HL-60/S4 (cell line): ENCODE measurements around the gene TRAPPC10.

Source experiments
- in situ Hi-C: fragments of 300-500 bp; cut with MboI; formaldehyde crosslinking; loops from 2 replicates; pipeline ENCODE4 v1.14.3; 2022; ENCODE audit warnings: low sequenced_read_pairs

Gene TRAPPC10

GRCh38 chr21:44029460-44030087, 17.5 kb downstream of the TRAPPC10 start:
- in situ Hi-C loops = no loop called here

DNA sequence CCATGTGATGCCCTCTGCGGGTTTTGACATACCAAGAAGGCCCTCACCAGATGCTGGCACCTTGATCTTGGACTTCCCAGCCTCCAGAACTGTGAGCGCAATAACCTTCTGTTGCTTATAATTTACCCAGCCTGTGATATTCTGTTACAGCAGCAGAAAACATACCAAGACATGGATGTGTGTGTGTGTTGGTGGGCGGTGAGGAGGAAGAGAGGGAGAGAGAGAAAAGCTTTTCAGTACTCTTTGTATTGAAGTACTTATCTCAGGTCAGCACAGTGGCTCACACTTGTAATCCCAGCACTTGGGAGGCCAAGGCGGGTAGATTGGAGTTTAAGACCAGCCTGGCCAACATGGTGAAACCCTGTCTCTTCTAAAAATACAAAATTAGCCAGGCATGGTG, 23.1 kb downstream of the TRAPPC10 start:
- in situ Hi-C loops = no loop called here

DNA sequence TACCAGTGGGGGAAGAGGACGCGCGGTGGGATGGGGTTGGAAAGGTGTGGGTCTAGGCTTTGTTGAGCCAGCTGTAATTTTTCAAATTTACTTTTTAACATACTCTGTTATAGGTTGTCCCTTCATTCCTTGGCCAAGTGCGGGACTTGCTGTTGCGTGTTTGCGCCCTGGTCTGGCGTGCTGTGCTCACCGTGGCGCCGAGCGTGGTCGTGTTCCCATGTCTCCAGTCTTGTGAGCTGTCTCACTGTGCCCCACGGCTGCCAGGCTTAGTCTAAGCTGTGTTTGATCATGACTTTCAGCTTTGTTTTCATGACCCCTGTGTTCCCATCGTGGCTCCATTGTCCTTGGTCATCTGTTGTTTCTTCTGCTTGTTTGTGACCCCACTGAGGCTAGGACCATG, 26.0 kb downstream of the TRAPPC10 start:
- in situ Hi-C loops = no loop called here

DNA sequence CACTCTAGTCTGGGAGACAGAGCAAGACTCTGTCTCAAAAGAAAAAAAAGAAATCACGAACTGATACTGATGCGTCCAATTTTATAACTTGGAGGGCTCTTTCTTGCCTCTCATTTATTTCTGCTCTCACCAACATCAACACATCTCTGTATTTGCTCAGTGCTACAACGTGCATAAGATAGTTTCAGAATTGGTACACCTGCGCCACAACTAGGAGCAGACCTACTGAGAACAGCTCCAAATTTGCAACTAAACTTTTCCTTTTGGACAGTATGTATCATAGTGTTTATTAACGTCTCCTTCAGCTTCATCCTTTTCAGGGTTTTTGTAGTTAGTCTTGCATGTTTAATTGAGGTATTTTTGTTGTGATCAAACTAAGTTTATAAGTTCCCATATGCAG, 27.7 kb downstream of the TRAPPC10 start:
- in situ Hi-C loops = no loop called here

GRCh38 chr21:44043613-44044012, 31.5 kb downstream of the TRAPPC10 start:
- in situ Hi-C loops = no loop called here

DNA sequence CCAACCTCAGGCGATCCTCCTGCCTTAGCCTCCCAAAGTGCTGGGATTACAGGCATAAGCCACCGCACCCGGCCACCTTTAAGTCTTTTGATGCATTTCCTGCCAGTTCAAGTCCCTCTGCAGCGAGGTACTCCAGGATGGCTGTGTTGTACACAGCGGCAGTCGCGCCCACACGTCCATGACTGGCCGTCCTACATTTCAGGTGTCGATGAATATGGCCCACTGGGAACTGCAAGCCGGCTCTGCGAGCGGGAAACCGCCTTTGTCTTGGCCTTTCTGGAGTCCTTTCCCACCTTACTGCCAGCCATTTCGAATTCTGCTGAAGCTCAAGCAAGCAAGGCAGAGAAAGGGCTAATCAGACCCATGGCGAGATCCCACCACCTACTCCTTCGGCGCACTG, 34.6 kb downstream of the TRAPPC10 start:
- in situ Hi-C loops = no loop called here

DNA sequence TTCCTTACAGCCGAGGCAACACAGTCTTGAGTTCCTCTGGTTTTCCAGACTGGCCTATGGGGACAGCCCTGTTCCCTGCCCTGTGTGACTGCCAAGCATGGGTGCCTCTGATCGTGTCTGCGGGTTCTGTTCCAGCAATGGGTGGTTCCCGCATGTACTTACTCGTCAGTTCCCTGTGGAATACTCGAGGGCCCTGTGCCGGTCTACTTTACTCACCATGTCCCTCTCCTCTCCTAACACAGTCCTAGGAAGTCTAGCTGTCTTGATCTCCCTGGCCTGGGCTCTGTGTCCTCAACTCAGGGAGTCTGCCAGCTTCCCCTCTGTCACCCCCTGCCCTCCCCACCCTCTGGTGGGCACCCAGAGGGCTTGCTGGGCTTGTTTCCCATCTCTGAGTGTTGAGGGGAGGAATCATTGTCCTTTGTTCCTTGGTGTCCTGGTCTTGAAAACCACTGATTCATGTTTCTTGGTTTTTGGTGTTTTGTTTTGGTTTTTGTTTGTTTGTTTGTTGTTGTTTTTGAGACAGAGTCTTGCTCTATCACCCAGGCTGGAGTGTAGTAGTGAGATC, 36.0 kb downstream of the TRAPPC10 start:
- in situ Hi-C loops = no loop called here

GRCh38 chr21:44049182-44049581, 37.1 kb downstream of the TRAPPC10 start:
- in situ Hi-C loops = no loop called here

DNA sequence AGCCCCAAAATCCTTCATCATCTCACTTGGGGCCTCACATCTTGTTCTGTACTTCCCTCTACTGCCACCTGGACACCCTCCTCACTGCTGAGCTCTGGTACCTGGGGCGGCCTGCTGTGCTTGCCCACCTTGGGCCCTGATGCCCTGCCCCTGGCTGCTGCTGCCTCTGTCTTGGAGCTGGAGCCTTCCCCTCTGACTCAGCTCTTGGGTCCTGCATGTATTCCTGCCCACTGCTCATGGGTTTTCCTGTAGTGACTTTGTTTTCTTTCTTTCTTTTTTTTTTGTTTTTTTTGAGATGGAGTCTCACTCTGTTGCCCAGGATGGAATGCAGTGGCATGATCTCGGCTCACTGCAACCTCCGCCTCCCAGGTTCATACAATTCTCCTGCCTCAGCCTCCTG, 37.5 kb downstream of the TRAPPC10 start:
- in situ Hi-C loops = no loop called here

DNA sequence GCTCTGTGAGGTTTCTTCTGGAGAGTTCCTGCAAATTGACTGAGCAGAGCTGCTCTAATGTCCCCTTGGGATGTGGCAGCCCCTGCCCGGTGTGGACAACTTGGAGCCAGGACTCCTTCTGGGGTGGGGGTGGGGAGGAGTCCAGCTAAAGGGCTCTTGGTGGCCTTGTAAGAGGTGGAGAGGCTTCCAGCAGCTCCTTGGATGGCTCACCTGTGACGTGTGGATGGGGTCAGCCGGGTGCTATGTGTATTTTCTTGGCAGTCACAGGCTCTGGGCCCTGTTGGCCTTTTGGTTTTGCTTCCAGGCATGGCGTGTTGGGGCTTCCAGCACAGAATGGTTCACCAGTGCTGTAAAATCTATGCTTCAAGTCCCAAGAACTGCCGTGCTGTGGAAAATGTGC, 38.2 kb downstream of the TRAPPC10 start:
- in situ Hi-C loops = no loop called here

DNA sequence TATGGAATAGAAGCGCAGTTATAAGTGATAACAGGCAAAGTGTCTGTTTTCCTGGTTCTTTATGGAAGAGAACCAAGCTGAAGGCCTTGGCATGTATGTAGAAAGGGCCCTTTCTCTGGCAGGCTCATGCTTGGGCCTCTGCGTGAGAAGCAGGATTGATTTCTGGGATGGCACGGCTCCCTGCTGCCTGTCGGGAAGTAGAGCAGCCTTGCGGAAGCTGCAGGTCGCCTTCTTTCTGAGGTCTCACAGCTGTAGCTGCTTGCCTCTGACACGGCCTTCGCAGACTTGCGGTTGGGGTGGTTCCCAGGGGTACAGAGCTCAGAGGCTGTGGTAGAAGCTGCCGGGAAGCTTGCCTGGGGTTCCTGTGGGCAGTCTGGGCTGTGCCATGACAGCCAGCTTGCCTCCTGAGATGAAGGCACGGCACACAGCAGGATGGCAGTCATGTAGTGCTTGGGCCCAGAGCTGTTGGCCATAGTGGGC, 39.4 kb downstream of the TRAPPC10 start:
- in situ Hi-C loops = no loop called here

GRCh38 chr21:44052071-44052829, 40.1 kb downstream of the TRAPPC10 start:
- in situ Hi-C loops = no loop called here

GRCh38 chr21:44052830-44053226, 40.7 kb downstream of the TRAPPC10 start:
- in situ Hi-C loops = no loop called here

DNA sequence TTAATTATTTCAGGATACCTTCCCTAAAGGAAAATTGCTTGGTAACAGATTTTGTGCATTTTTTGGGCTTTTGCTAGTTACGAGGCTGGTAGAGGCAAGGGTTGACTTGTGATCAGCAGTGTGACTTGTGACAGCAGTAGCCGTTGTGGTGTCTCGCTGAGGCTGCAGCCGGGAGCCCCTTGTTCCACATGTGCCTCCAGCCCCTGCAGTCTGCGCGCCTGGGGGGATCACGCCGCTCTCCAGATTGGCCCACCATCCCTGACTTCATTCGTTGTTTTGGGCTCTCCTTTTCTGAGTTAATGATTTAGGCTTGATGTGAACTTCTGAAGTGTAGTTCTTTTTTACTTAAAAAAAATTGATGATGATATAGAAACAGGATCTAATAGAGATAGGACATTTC, 41.5 kb downstream of the TRAPPC10 start:
- in situ Hi-C loops = no loop called here

- in situ Hi-C loops = no loop called here
Measured at GRCh38 chr21:44054710-44055109, 42.6 kb downstream of the TRAPPC10 start.

- in situ Hi-C loops = no loop called here
Measured at GRCh38 chr21:44057055-44057454, 44.9 kb downstream of the TRAPPC10 start.

GRCh38 chr21:44057960-44058651, 46.0 kb downstream of the TRAPPC10 start:
- in situ Hi-C loops = no loop called here

- in situ Hi-C loops = no loop called here
Measured at GRCh38 chr21:44058652-44058964, 46.5 kb downstream of the TRAPPC10 start.

- in situ Hi-C loops = no loop called here
Measured at GRCh38 chr21:44058981-44059380, 46.9 kb downstream of the TRAPPC10 start.

DNA sequence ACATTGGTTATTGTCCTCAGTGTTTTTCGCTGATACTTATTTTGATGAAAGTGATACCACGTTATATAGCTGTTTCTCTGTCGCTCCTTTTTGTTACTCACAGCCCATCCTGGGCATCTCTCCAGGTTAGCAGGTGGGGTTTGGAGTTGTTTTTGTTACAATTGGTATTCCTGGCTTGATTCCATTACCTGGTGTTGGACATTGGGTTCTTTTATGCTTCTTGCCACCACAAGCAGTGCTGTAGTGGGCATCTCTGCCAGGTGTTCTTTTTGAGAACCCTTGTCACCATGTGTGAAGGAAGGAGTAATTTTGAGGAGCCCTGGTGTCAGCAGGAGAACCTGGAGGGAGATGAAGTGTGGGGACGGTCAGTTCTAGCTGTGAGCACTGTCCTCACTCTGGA, 47.6 kb downstream of the TRAPPC10 start:
- in situ Hi-C loops = no loop called here

DNA sequence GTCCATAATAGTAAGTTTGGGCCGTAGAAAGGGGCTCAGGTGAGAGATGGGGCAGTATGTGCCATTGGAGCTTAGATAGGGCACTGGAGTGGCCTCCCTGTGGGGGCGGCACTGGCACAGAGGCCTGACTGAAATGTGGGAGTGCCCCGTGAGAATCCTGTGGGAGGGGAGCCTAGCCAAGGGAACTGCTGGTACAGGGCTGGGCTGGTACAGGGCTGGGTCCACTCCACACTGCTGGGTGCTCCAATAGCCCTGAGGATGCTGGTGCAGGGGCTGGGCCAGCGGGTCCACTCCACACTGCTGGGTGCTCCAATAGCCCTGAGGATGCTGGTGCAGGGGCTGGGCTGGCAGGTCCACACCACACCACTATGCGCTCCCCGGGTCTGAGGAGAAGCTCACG, 50.3 kb downstream of the TRAPPC10 start:
- in situ Hi-C loops = no loop called here
